GM12874 (cell line): Measurements from ENCODE around the gene PTH2.

Experiments
- TF ChIP-seq, protein P1 (sequence below): IDR thresholded peaks from 2 replicates; pipeline ENCODE4 v1.5.1; 2011; ENCODE audit warnings: low read depth, mild to moderate bottlenecking, control low read depth, low read length, moderate library complexity; ENCODE audit not compliant: insufficient read depth

The PTH2 gene

DNA sequence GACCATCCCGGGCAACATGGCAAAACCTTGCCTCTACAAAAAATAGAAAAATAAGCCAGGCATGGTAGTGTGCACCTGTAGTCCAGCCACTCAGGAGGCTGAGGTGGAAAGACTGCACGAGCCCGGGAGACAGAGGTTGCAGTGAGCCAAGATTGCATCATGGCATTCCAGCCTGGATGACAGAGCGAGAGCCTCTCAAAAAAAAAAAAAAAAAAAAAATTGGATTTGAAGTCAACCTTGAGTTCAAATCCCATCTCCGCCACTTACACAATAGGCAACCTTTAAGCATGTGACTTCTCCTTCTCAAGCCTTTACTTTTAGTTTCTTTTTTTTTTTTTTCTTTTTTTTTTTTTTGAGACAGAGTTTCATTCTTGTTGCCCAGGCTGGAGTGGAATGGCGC, 23.2 kb downstream of the PTH2 start:
- TF ChIP-seq, protein P1, sequence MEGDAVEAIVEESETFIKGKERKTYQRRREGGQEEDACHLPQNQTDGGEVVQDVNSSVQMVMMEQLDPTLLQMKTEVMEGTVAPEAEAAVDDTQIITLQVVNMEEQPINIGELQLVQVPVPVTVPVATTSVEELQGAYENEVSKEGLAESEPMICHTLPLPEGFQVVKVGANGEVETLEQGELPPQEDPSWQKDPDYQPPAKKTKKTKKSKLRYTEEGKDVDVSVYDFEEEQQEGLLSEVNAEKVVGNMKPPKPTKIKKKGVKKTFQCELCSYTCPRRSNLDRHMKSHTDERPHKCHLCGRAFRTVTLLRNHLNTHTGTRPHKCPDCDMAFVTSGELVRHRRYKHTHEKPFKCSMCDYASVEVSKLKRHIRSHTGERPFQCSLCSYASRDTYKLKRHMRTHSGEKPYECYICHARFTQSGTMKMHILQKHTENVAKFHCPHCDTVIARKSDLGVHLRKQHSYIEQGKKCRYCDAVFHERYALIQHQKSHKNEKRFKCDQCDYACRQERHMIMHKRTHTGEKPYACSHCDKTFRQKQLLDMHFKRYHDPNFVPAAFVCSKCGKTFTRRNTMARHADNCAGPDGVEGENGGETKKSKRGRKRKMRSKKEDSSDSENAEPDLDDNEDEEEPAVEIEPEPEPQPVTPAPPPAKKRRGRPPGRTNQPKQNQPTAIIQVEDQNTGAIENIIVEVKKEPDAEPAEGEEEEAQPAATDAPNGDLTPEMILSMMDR = no peak

DNA sequence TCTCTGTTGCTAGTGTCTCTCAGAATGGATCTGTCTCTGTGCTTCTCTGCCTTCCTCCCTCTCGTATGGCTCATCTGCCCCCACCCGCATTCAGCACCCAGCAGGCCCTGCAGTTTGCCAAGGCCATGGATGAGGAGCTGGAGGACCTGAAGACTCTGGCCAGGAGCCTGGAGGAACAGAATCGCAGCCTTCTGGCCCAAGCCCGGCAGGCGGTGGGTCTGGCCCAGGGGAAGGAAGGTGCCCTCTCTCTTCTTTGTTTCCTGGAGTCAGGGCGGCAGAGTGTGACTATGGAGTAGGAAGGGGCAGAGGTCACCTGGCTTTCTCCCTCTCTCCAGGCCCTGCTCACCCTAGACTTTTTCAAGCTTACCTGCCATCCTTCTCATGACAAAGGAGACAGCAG, 24.3 kb downstream of the PTH2 start:
- TF ChIP-seq, protein P1 = no peak

DNA sequence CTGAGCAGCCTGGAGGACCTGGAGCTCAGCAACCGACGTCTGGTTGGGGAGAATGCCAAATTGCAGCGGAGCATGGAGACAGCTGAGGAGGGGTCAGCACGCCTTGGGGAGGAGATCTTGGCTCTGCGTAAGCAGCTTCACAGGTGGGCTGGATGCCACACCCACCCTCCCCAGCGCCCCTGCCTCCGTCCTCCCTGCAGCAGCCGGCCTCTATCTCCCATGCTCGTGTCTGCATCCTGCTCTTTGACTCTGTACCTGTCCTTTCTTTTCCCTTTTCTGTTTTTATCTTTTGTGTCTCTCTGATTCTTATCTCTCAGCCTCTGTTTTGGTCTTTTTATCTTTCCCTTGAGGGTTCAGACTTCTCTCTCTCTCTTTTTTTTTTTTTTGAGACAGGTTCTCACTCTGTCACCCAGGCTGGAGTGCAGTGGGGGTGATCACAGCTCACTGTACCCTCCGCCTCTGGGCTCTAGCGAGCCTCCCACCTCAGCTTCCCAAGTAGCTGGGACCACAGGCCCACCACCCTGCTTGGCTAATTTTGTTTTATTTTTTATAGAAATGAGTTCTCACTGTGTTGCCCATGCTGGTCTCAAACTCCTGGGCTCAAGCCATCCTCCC, 25.1 kb downstream of the PTH2 start:
- TF ChIP-seq, protein P1 = no peak

DNA sequence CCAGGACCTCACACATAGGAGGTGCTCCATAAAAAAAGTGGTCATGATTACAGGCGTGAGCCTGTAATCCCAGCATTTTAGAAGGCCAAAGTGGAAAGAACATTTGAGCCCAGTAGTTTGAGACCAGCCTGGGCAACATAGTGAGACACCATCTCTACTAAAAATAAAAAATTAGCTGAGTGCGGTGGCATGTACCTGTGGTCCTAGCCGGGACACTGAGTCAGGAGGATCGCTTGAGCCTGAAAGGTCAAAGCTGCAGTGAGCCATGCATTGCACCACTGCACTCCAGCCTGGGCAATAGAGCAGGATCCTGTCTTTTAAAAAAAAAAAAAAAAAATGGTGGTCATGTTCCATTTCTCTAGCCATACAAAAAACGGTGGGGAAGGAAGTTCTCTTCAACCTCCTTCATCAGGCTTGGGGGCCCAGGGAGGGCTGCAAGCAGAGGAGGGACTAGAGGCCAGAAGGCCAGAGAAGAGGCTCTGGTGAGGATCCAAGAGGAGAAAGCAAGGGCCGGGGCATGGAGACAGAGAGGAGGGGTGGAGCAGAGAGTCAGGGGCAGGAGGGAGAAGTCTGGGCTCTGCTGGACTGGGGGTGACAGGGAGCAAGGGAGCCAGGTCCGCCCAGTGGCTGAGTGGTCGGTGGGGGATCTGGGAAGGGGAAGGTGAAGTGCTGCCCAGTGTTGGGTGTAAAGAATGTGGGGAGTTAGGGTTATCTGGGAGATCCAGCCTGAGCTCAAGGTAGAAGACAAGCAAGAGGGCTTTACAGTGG, 26.3 kb downstream of the PTH2 start:
- TF ChIP-seq, protein P1 = no peak

DNA sequence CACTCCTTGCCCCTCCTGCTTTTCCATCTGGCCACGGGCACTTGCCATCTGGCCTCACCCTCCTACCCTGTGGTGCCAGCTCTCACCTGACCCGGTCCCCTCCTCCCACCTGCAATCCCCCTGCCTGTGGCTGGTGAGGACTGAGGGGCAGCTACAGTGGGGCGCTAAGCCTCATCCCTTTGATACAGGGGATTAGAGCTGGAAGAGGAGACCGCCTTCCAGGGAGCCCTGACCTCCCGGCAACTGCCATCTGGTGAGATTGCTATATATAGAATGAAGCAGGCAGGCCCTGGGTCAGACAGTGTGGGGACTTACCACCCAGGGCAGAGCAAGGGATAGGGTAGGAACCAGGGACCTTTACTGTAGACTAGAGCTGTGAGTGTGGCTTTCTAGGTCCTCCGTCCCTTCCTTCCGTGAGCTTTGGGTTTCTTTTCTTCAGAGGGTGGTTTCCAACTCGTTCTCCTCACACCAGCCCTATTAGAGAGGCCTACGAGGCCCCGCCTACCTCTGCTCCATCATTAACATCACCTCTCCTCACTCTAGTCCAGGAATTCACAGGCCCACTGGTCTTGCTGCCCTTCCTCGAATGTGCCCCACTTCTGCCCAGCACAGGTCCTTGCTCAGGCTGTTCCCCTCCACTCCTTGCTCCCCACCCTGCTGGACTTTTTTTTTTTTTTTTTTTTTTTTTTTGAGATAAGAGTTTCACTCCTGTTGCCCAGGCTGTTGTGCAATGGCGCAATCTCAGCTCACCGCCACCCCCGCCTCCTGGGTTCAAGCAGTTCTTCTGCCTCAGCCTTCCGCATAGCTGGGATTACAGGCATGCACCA, 27.4 kb downstream of the PTH2 start:
- TF ChIP-seq, protein P1 = no peak

DNA sequence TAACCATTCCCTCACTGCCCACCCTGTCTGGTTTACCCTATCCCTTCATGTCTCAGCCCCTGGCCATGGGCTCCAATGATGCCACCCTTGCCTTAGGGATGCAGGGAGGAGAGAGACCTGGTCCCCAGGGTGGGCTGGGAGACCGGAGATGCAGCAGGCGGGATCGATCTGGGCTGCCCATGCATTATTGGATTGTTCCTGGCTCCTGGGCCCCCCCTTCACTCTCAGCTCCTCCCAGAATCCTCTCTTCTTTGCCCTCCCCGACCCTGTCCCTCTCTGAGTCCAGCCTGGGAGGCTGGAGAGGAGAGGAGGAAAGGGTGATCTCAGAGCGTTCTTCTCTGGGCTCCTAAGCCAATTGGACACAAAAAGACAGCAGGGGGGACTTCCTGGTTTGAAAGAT, 29.4 kb downstream of the PTH2 start:
- TF ChIP-seq, protein P1 = no peak
